ENCODE results near the gene SCGB3A1. TPM values are rescaled to one million over a fixed set of nuclear protein-coding genes. Genes with fewer than 3 reads are reported as not detected.

The SCGB3A1 gene
- total and polyA plus RNA-seq, 9 of the 15 experiments (the other 6 are each of a cell fraction or from before 2014, with no cell fraction given) = 0.33 TPM; not detected in 8

DNA sequence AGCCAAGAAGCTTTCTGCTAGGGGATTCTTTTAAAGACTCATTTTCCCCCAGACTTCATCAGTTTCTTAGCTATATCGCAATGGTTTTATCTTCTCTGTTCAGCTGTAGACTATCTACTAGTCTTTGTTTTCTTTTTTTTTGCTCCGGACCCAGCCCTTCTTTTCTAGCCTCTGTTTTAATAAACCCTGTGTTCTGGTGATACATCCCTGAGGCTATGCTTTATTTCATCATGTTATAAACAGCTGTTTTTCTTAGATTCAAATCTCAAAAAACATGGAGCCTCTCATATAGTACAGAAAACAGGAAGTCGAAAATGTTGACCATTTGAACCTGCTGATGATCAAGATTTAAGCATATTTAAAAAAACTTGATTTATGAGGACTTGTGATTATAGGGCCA is 37.8 kb downstream of the SCGB3A1 start (continued):
- TF ChIP-seq HMG20A (CRISPR knock-in tag; conservative IDR thresholded peaks at IDR 0.05) = no peak
- TF ChIP-seq, protein P1, sequence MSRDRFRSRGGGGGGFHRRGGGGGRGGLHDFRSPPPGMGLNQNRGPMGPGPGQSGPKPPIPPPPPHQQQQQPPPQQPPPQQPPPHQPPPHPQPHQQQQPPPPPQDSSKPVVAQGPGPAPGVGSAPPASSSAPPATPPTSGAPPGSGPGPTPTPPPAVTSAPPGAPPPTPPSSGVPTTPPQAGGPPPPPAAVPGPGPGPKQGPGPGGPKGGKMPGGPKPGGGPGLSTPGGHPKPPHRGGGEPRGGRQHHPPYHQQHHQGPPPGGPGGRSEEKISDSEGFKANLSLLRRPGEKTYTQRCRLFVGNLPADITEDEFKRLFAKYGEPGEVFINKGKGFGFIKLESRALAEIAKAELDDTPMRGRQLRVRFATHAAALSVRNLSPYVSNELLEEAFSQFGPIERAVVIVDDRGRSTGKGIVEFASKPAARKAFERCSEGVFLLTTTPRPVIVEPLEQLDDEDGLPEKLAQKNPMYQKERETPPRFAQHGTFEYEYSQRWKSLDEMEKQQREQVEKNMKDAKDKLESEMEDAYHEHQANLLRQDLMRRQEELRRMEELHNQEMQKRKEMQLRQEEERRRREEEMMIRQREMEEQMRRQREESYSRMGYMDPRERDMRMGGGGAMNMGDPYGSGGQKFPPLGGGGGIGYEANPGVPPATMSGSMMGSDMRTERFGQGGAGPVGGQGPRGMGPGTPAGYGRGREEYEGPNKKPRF (IDR thresholded peaks at IDR 0.05; ENCODE audit: low read depth, low read length) = no peak
- TF ChIP-seq, protein P2, sequence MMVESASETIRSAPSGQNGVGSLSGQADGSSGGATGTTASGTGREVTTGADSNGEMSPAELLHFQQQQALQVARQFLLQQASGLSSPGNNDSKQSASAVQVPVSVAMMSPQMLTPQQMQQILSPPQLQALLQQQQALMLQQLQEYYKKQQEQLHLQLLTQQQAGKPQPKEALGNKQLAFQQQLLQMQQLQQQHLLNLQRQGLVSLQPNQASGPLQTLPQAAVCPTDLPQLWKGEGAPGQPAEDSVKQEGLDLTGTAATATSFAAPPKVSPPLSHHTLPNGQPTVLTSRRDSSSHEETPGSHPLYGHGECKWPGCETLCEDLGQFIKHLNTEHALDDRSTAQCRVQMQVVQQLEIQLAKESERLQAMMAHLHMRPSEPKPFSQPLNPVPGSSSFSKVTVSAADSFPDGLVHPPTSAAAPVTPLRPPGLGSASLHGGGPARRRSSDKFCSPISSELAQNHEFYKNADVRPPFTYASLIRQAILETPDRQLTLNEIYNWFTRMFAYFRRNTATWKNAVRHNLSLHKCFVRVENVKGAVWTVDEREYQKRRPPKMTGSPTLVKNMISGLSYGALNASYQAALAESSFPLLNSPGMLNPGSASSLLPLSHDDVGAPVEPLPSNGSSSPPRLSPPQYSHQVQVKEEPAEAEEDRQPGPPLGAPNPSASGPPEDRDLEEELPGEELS (CRISPR knock-in tag; IDR thresholded peaks at IDR 0.05; ENCODE audit: borderline replicate concordance) = no peak
- TF ChIP-seq CBX5 (IDR thresholded peaks at IDR 0.05; ENCODE audit: borderline replicate concordance, low read depth) = no peak
- TF ChIP-seq POLR3A (IDR thresholded peaks at IDR 0.05; ENCODE audit: borderline replicate concordance, extremely low read depth, insufficient read depth, insufficient read length) = no peak
- TF ChIP-seq BACH1 (tag; IDR thresholded peaks at IDR 0.05) = no peak
- no peak for TF ChIP-seq ZNF707 (CRISPR knock-in tag; conservative IDR thresholded peaks at IDR 0.05)
- peak; percentile 65; the same call in 1 of the 2 replicates for TF ChIP-seq SMARCC2 (IDR thresholded peaks at IDR 0.05; ENCODE audit: low read depth)
- TF ChIP-seq ZNF644 (tag; IDR thresholded peaks at IDR 0.05; ENCODE audit: low read depth) = 0 out of 2 replicates have a peak, but pooled peaks have one; percentile 33
- TF ChIP-seq ZNF766 (CRISPR knock-in tag; conservative IDR thresholded peaks at IDR 0.05) = peak; percentile 75
- TF ChIP-seq RHOXF2B (CRISPR knock-in tag; conservative IDR thresholded peaks at IDR 0.05) = no peak
- TF ChIP-seq NFXL1 (CRISPR knock-in tag; IDR thresholded peaks at IDR 0.05) = no peak; the same call in 1 of the 2 replicates
- TF ChIP-seq, protein P3, sequence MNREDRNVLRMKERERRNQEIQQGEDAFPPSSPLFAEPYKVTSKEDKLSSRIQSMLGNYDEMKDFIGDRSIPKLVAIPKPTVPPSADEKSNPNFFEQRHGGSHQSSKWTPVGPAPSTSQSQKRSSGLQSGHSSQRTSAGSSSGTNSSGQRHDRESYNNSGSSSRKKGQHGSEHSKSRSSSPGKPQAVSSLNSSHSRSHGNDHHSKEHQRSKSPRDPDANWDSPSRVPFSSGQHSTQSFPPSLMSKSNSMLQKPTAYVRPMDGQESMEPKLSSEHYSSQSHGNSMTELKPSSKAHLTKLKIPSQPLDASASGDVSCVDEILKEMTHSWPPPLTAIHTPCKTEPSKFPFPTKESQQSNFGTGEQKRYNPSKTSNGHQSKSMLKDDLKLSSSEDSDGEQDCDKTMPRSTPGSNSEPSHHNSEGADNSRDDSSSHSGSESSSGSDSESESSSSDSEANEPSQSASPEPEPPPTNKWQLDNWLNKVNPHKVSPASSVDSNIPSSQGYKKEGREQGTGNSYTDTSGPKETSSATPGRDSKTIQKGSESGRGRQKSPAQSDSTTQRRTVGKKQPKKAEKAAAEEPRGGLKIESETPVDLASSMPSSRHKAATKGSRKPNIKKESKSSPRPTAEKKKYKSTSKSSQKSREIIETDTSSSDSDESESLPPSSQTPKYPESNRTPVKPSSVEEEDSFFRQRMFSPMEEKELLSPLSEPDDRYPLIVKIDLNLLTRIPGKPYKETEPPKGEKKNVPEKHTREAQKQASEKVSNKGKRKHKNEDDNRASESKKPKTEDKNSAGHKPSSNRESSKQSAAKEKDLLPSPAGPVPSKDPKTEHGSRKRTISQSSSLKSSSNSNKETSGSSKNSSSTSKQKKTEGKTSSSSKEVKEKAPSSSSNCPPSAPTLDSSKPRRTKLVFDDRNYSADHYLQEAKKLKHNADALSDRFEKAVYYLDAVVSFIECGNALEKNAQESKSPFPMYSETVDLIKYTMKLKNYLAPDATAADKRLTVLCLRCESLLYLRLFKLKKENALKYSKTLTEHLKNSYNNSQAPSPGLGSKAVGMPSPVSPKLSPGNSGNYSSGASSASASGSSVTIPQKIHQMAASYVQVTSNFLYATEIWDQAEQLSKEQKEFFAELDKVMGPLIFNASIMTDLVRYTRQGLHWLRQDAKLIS (CRISPR knock-in tag; IDR thresholded peaks at IDR 0.05) = no peak
- TF ChIP-seq KHSRP (IDR thresholded peaks at IDR 0.05) = no peak; the same call in 1 of the 2 replicates
- TF ChIP-seq ZNF444 (CRISPR knock-in tag; IDR thresholded peaks at IDR 0.05) = no peak
- TF ChIP-seq ZNF584 (CRISPR knock-in tag; IDR thresholded peaks at IDR 0.05; ENCODE audit: low read depth) = no peak
- peak; percentile 73 for TF ChIP-seq TCF3 (CRISPR knock-in tag; IDR thresholded peaks at IDR 0.05)
- no peak for TF ChIP-seq BRCA1 (IDR thresholded peaks at IDR 0.05)
- no peak for TF ChIP-seq BRCA1 (CRISPR knock-in tag; IDR thresholded peaks at IDR 0.05)
- no peak for TF ChIP-seq SP2 (IDR thresholded peaks at IDR 0.05; ENCODE audit: extremely low read depth, low read depth, low read length, poor library complexity, severe bottlenecking)
- no peak for TF ChIP-seq HNRNPUL1 (IDR thresholded peaks at IDR 0.05; ENCODE audit: low read length)
- TF ChIP-seq FOXM1 (IDR thresholded peaks at IDR 0.05; ENCODE audit: low read depth) = peak; percentile 60; the same call in 1 of the 2 replicates
- no peak for TF ChIP-seq FOXM1 (CRISPR knock-in tag; IDR thresholded peaks at IDR 0.05; ENCODE audit: low read depth)
